ENCODE measurements around the gene PGS1. TPM values are rescaled to one million over a fixed set of nuclear protein-coding genes. Genes with fewer than 3 reads are reported as not detected.
A peak's percentile ranks its signal among the peaks of the same experiment; 100 is the strongest.

The PGS1 gene
- total RNA-seq, 1 donor from 2014 or later, result 50.2 TPM

GRCh38 chr17:78428836-78429617, 50.6 kb downstream of the PGS1 start:
- no peak for TF ChIP-seq CTCF (IDR thresholded peaks at IDR 0.05; ENCODE audit: partially characterized antibody, unreplicated experiment)
- peaks cover 5% of the 10 kb centered on the region for H3K27me3 Mint-ChIP-seq (ENCODE audit: unreplicated experiment)

GRCh38 chr17:78429618-78429995, 51.2 kb downstream of the PGS1 start:
- Mint-ChIP-seq H3K27ac (ENCODE audit: unreplicated experiment) (no peak overlapping the region), H3K4me3 (ENCODE audit: unreplicated experiment) (no peak overlapping the region), H3K4me1 (ENCODE audit: low read depth, unreplicated experiment) (peaks cover 15% of the 10 kb centered on the region), H3K36me3 (ENCODE audit: unreplicated experiment) (no peaks in the 10 kb centered on the region), H3K9me3 (ENCODE audit: unreplicated experiment) (no peaks in the 10 kb centered on the region), H3K27me3 (ENCODE audit: unreplicated experiment) (peaks cover 6% of the 10 kb centered on the region)
- DNase-seq, result no peak
- TF ChIP-seq CTCF (IDR thresholded peaks at IDR 0.05; ENCODE audit: partially characterized antibody, unreplicated experiment), result no peak

More at GRCh38 chr17:78428836-78429617, 50.6 kb downstream of the PGS1 start:
- no peak for DNase-seq
- Mint-ChIP-seq H3K9me3 (ENCODE audit: unreplicated experiment) (no peaks in the 10 kb centered on the region), H3K27ac (ENCODE audit: unreplicated experiment) (no peak overlapping the region), H3K36me3 (ENCODE audit: unreplicated experiment) (no peaks in the 10 kb centered on the region), H3K4me3 (ENCODE audit: unreplicated experiment) (no peak overlapping the region), H3K4me1 (ENCODE audit: low read depth, unreplicated experiment) (peaks cover 9% of the 10 kb centered on the region)

- DNase-seq, result no peak
- H3K4me3 Mint-ChIP-seq (ENCODE audit: unreplicated experiment), result no peak overlapping the region
- TF ChIP-seq CTCF (IDR thresholded peaks at IDR 0.05; ENCODE audit: partially characterized antibody, unreplicated experiment), result no peak
- H3K27me3 Mint-ChIP-seq (ENCODE audit: unreplicated experiment), result peaks cover 9% of the 10 kb centered on the region
- no peaks in the 10 kb centered on the region for H3K36me3 Mint-ChIP-seq (ENCODE audit: unreplicated experiment)
- peak overlapping the region; percentile 48 for H3K27ac Mint-ChIP-seq (ENCODE audit: unreplicated experiment)
- peaks cover 24% of the 10 kb centered on the region for H3K4me1 Mint-ChIP-seq (ENCODE audit: low read depth, unreplicated experiment)
- H3K9me3 Mint-ChIP-seq (ENCODE audit: unreplicated experiment), result no peaks in the 10 kb centered on the region
These were observed 52.6 kb downstream of the PGS1 start for GRCh38 chr17:78430892-78431691.

GRCh38 chr17:78431692-78431958, 53.2 kb downstream of the PGS1 start:
- Mint-ChIP-seq H3K36me3 (ENCODE audit: unreplicated experiment) (no peaks in the 10 kb centered on the region), H3K27me3 (ENCODE audit: unreplicated experiment) (peaks cover 12% of the 10 kb centered on the region), H3K4me1 (ENCODE audit: low read depth, unreplicated experiment) (peaks cover 24% of the 10 kb centered on the region), H3K27ac (ENCODE audit: unreplicated experiment) (peak overlapping the region; percentile 43), H3K4me3 (ENCODE audit: unreplicated experiment) (no peak overlapping the region), H3K9me3 (ENCODE audit: unreplicated experiment) (no peaks in the 10 kb centered on the region)
- DNase-seq, result no peak
- TF ChIP-seq CTCF (IDR thresholded peaks at IDR 0.05; ENCODE audit: partially characterized antibody, unreplicated experiment), result no peak

Measured in glutamatergic neuron (in vitro differentiated cells).